GM21515 (cell line): ENCODE results near the gene ZNF451.
A peak's percentile ranks its signal among the peaks of the same experiment; 100 is the strongest.

Experiments
- ATAC-seq: cut with Tn5 transposase; IDR thresholded peaks from one replicate; pipeline ENCODE4 v1.9.1; 2021; ENCODE audit not compliant: unreplicated experiment

Gene ZNF451

GRCh38 chr6:57147401-57147800, 57.4 kb downstream of the ZNF451 start:
- no peak for ATAC-seq

- ATAC-seq, result no peak
Observed at GRCh38 chr6:57147955-57148858, 58.2 kb downstream of the ZNF451 start.

GRCh38 chr6:57158658-57159057, 68.7 kb downstream of the ZNF451 start:
- ATAC-seq, result no peak

GRCh38 chr6:57159127-57159526, 69.1 kb downstream of the ZNF451 start:
- no peak for ATAC-seq

- ATAC-seq, result no peak
Observed at GRCh38 chr6:57162028-57162427, 72.0 kb downstream of the ZNF451 start.

- ATAC-seq, result no peak
Observed at GRCh38 chr6:57162516-57162915, 72.5 kb downstream of the ZNF451 start.

- no peak for ATAC-seq
Observed at GRCh38 chr6:57163956-57164355, 74.0 kb downstream of the ZNF451 start.

- no peak for ATAC-seq
Observed at GRCh38 chr6:57165080-57165479, 75.1 kb downstream of the ZNF451 start.

GRCh38 chr6:57172136-57173055, 82.4 kb downstream of the ZNF451 start, which contains the start of gene BAG2:
Gene BAG2, plus strand, starts transcription at chr6:57172326. Its CDS starts 372 bp downstream, at chr6:57172698.
- ATAC-seq, result peak; percentile 85

GRCh38 chr6:57173056-57173885, 83.3 kb downstream of the ZNF451 start:
- ATAC-seq, result peak; percentile 30

GRCh38 chr6:57173886-57174510, 84.0 kb downstream of the ZNF451 start:
- ATAC-seq, result no peak

- no peak for ATAC-seq
Observed at GRCh38 chr6:57174511-57174907, 84.5 kb downstream of the ZNF451 start.

GRCh38 chr6:57177545-57178265, 87.7 kb downstream of the ZNF451 start:
- ATAC-seq, result no peak

GRCh38 chr6:57180596-57180995, 90.6 kb downstream of the ZNF451 start:
- no peak for ATAC-seq

- ATAC-seq, result no peak
Observed at GRCh38 chr6:57182017-57182432, 92.0 kb downstream of the ZNF451 start.

GRCh38 chr6:57183336-57183735, 93.3 kb downstream of the ZNF451 start:
- ATAC-seq, result no peak

GRCh38 chr6:57190140-57190539, 100.2 kb downstream of the ZNF451 start:
- no peak for ATAC-seq

- ATAC-seq, result no peak
Observed at GRCh38 chr6:57193177-57193576, 103.2 kb downstream of the ZNF451 start.

- no peak for ATAC-seq
Observed at GRCh38 chr6:57195457-57195856, 105.5 kb downstream of the ZNF451 start.
